GM20431 (cell line): ENCODE data around the gene TTN.

Experiments
- in situ Hi-C: fragments of 300-500 bp; cut with MseI, MboI; formaldehyde crosslinking; loops from one replicate; pipeline ENCODE4 v1.15.0; 2020; ENCODE audit warnings: low sequenced_read_pairs; ENCODE audit not compliant: unreplicated experiment

The TTN gene

GRCh38 chr2:178513876-178514275 lies 293.3 kb downstream of the TTN start:
- in situ Hi-C loops = no loop called here

- in situ Hi-C loops = no loop called here
These were observed 294.7 kb downstream of the TTN start for GRCh38 chr2:178512484-178512883.

GRCh38 chr2:178510384-178510783 lies 296.8 kb downstream of the TTN start:
- in situ Hi-C loops = no loop called here

- in situ Hi-C loops = no loop called here
These were observed 298.6 kb downstream of the TTN start for GRCh38 chr2:178508646-178509045.

- in situ Hi-C loops = no loop called here
These were observed 300.3 kb downstream of the TTN start for GRCh38 chr2:178506949-178507348.

- in situ Hi-C loops = no loop called here
These were observed 300.7 kb downstream of the TTN start for GRCh38 chr2:178506524-178506923.

- in situ Hi-C loops = no loop called here
These were observed 301.1 kb downstream of the TTN start for GRCh38 chr2:178506101-178506500.

GRCh38 chr2:178502751-178503150 lies 304.5 kb downstream of the TTN start:
- in situ Hi-C loops = no loop called here

- in situ Hi-C loops = no loop called here
These were observed 307.6 kb downstream of the TTN start for GRCh38 chr2:178499640-178500039.

GRCh38 chr2:178498137-178498536 lies 309.1 kb downstream of the TTN start:
- in situ Hi-C loops = no loop called here

- in situ Hi-C loops = no loop called here
These were observed 311.2 kb downstream of the TTN start for GRCh38 chr2:178496049-178496448.

GRCh38 chr2:178491612-178492011 lies 315.6 kb downstream of the TTN start:
- in situ Hi-C loops = no loop called here

GRCh38 chr2:178485356-178485755 lies 321.9 kb downstream of the TTN start:
- in situ Hi-C loops = no loop called here

- in situ Hi-C loops = no loop called here
These were observed 322.8 kb downstream of the TTN start for GRCh38 chr2:178484245-178485041.

GRCh38 chr2:178482437-178482836 lies 324.8 kb downstream of the TTN start:
- in situ Hi-C loops = no loop called here

- in situ Hi-C loops = no loop called here
These were observed 326.7 kb downstream of the TTN start, which contains the start of gene PLEKHA3 for GRCh38 chr2:178480227-178481181. PLEKHA3 (plus strand) TSS chr2:178480457; CDS start chr2:178480870, 413 bp downstream.

- in situ Hi-C loops = no loop called here
These were observed 327.4 kb downstream of the TTN start for GRCh38 chr2:178479758-178480226.

- in situ Hi-C loops = no loop called here
These were observed 328.0 kb downstream of the TTN start for GRCh38 chr2:178479275-178479616.

GRCh38 chr2:178478439-178479274 lies 328.6 kb downstream of the TTN start, which contains the start of gene FKBP7:
FKBP7 (minus strand) TSS chr2:178478600; CDS start chr2:178478499, 101 bp downstream.
- in situ Hi-C loops = no loop called here

- in situ Hi-C loops = no loop called here
These were observed 329.1 kb downstream of the TTN start for GRCh38 chr2:178478130-178478438.
